ENCODE results near the gene TMEM114.

Gene TMEM114

DNA sequence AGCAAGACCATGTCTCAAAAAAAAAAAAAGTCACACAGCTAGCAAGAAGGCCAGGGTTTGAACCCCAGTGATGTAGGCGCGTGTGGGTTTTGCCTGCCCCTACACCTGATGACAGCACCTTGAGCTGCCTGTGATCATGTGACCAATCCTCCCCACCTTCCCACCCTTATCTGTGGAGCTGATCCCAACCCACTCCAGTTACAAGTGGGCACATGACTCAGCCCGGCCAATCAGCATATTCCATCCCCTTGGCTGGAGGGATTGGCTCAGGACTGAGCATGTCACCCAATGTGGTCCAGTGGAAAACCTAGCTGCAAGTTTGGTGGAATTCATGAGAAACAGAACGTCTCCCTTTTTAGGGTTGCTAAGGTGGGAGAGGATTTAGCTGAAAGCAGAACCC is 6.6 kb downstream of the TMEM114 start:
- Mint-ChIP-seq H3K4me1 (peaks cover 16% of the 10 kb centered on the region), H3K27ac (no peak overlapping the region), H3K36me3 (ENCODE audit: low read depth) (no peaks in the 10 kb centered on the region), H3K9me3 (peaks cover 6% of the 10 kb centered on the region), H3K4me3 (no peak overlapping the region), H3K27me3 (ENCODE audit: low read depth, poor library complexity) (peaks cover 33% of the 10 kb centered on the region)
- TF ChIP-seq CTCF (IDR thresholded peaks at IDR 0.05): no peak
- DNase-seq: no peak

DNA sequence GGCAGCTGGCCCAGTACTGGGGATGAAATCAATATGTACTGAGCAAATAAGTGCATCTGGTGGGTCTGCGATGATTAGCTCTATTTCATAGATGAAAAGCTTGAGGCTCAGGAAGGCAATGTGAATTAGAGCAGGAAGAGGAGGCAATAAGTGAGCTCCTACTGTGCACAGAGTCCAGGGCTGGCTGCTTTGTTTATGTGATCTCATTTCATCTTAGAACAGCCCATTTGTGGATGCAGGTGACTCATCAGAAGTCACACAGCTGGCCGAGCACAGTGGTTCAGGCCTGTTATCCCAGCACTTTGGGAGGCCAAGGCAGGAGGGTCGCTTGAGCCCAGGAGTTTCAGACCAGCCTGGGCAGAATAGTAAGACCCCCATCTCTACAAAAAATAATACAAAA is 7.1 kb downstream of the TMEM114 start:
- peaks cover 36% of the 10 kb centered on the region for H3K27me3 Mint-ChIP-seq (ENCODE audit: low read depth, poor library complexity)
- no peaks in the 10 kb centered on the region for H3K36me3 Mint-ChIP-seq (ENCODE audit: low read depth)
- no peak overlapping the region for H3K27ac Mint-ChIP-seq
- H3K4me1 Mint-ChIP-seq: peaks cover 14% of the 10 kb centered on the region
- no peak for TF ChIP-seq CTCF (IDR thresholded peaks at IDR 0.05)
- no peak for DNase-seq
- peaks cover 6% of the 10 kb centered on the region for H3K9me3 Mint-ChIP-seq
- no peak overlapping the region for H3K4me3 Mint-ChIP-seq

DNA sequence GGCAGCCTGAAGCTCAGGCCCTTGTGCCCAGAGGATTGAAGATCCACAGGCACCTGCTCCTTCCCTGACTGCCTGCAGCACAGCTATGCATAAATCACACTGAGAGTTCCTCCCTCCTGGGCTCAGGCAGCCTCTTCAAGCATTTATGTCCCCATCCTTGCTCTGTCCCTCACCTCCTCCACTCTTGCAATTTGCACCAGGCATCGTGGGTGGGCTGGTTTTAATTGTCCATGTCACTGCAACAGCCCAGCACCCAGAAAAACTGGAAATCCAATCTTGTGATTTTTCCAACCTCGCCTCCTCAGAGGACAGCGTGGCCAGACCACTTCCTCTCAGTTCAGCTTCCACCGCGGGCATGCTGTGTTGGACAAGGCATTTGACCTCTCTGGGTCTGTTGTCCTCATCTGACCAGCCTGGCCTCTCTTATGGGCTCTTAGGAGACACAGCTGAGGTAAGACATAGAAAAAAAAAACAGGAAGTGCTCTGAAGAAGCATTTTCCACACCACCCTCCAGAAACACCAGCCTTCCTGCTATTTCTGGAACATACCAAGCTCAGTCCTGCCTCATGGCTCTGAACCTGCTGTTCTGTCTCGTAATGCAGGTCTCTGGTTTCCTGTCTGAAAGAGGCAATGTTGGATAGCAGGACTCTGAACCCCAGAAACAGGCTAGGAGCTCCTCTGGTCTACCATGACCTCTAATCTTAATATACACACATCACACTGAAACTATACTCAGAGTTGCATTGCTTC is 8.3 kb downstream of the TMEM114 start:
- Mint-ChIP-seq H3K4me1 (peaks cover 14% of the 10 kb centered on the region), H3K27ac (peak overlapping the region; percentile 96), H3K4me3 (no peak overlapping the region), H3K36me3 (ENCODE audit: low read depth) (no peaks in the 10 kb centered on the region), H3K9me3 (peaks cover 3% of the 10 kb centered on the region), H3K27me3 (ENCODE audit: low read depth, poor library complexity) (peaks cover 39% of the 10 kb centered on the region)
- TF ChIP-seq CTCF (IDR thresholded peaks at IDR 0.05): no peak
- peak; percentile 38 for DNase-seq

DNA sequence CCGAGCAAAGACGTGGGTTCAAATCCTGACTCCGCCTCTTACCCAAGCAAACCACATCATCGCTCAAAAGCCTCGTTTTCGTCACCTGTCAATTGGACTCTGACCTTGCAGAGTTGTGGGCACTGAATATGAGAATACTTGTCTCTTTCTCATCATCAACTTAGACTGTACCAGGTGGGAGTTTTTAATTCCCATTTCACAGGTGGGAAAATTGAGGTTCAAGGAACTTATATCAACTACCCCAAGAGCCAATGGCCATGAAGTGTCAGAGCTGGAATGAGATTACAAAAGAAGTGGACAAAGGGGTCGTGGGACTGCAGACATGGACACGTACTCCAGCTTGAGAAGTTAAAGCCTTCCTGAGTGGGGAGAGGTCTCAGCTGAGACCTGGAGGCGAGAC is 10.8 kb downstream of the TMEM114 start:
- DNase-seq: no peak
- Mint-ChIP-seq H3K27ac (no peak overlapping the region), H3K36me3 (ENCODE audit: low read depth) (no peaks in the 10 kb centered on the region), H3K4me1 (peaks cover 14% of the 10 kb centered on the region), H3K27me3 (ENCODE audit: low read depth, poor library complexity) (peaks cover 54% of the 10 kb centered on the region), H3K4me3 (no peak overlapping the region), H3K9me3 (peaks cover 3% of the 10 kb centered on the region)
- no peak for TF ChIP-seq CTCF (IDR thresholded peaks at IDR 0.05)

DNA sequence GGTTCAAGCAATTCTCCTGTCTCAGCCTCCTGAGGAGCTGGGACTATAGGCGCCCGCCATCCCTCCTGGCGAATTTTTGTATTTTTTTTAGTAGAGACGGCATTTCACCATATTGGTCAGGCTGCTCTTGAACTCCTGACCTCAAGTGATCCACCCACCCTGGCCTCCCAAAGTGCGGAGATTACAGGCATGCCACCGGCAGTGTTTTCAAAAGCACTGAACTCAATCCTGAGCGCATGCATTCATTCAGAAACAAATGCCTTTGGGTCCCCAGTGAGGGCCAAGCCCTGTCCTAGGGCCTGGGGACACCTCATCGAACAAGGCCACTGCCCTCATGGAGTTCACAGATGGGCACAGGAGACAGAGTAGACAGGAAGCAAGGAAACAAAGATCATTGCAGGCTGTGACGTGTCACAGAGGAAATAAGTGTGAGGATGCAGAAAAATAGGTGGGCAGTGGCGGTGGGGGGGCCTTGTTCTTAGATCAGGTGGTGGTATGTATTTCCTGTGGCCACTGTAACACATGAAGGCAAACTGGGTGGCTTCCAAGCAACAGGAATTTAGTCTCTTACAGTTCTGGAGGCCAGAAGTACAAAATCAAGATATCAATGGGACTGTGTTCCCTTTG is 12.5 kb downstream of the TMEM114 start:
- DNase-seq: no peak
- peaks cover 17% of the 10 kb centered on the region for H3K4me1 Mint-ChIP-seq
- H3K4me3 Mint-ChIP-seq: no peak overlapping the region
- no peaks in the 10 kb centered on the region for H3K36me3 Mint-ChIP-seq (ENCODE audit: low read depth)
- peaks cover 40% of the 10 kb centered on the region for H3K27me3 Mint-ChIP-seq (ENCODE audit: low read depth, poor library complexity)
- no peak for TF ChIP-seq CTCF (IDR thresholded peaks at IDR 0.05)
- H3K27ac Mint-ChIP-seq: no peak overlapping the region
- H3K9me3 Mint-ChIP-seq: peaks cover 5% of the 10 kb centered on the region

All from nephron progenitor cell (in vitro differentiated cells).